ENCODE results near the gene ABCD2.

- TF ChIP-seq CTCF (IDR thresholded peaks at IDR 0.05; ENCODE audit: low read length) = no peak
- no peak for TF ChIP-seq EZH2 (optimal IDR thresholded peaks at IDR 0.05; ENCODE audit: low read depth, low read length)
- no peak for TF ChIP-seq EZH2phosphoT487 (IDR thresholded peaks at IDR 0.05; ENCODE audit: low read length)
Measured at GRCh38 chr12:39626033-39626814, 6.6 kb upstream of the ABCD2 start.
